Heart left ventricle (tissue), 16 donors: ENCODE data around the gene DMAC2. TPM values are rescaled to one million over a fixed set of nuclear protein-coding genes. Genes with fewer than 3 reads are reported as not detected.

Experiments used
- ATAC-seq, 4 donors: fragments of 200-7000 bp; cut with Tn5 transposase; one replicate each; pipeline ENCODE4 v1.9.1; 2020 to 2022; ENCODE audit warnings: moderate library complexity in 4 of 4, mild to moderate bottlenecking in 3 of 4, moderate number of reproducible peaks in 1 of 4
- DNase-seq, 5 donors: peaks; one replicate each; pipeline ENCODE4 v3.0.0-alpha.2; 2020
- H3K27ac ChIP-seq, 12 donors: fragments of 200-600 bp; sonication (generic) in 4 of 12; one replicate each; pipeline versions ENCODE4 v1.5.0 to v1.8.0; 2016 to 2022; ENCODE audit warnings: mild to moderate bottlenecking in 2 of 12
- H3K27me3 ChIP-seq, 9 donors: fragments of 200-600 bp; sonication (generic) in 2 of 9; one replicate each; pipeline versions ENCODE4 v1.5.1 to v1.8.0; 2016 to 2022; ENCODE audit warnings: mild to moderate bottlenecking in 3 of 9
- H3K36me3 ChIP-seq, 9 donors: fragments of 200-600 bp; sonication (generic) in 2 of 9; one replicate each; pipeline versions ENCODE4 v1.5.0 to v1.8.0; 2018 to 2022; ENCODE audit warnings: mild to moderate bottlenecking in 2 of 9
- H3K4me1 ChIP-seq, 12 donors: fragments of 200-600 bp; sonication (generic) in 4 of 12; one replicate each; pipeline versions ENCODE4 v1.5.0 to v1.8.0; 2016 to 2022; ENCODE audit warnings: mild to moderate bottlenecking in 3 of 12
- H3K4me3 ChIP-seq, 12 donors: fragments of 200-600 bp; sonication (generic) in 4 of 12; one replicate each; pipeline versions ENCODE4 v1.5.0 to v1.8.0; 2017 to 2022; ENCODE audit warnings: mild to moderate bottlenecking in 9 of 12, moderate library complexity in 4 of 12
- H3K9me3 ChIP-seq, 12 donors: fragments of 200-600 bp; sonication (generic) in 4 of 12; one replicate each; pipeline versions ENCODE4 v1.5.0 to v1.8.0; 2016 to 2022; ENCODE audit warnings: mild to moderate bottlenecking in 1 of 12
- CTCF ChIP-seq, 12 donors: fragments of 200-600 bp; sonication (generic) in 4 of 12; IDR thresholded peaks; one replicate each; pipeline versions ENCODE4 v1.5.0 to v1.8.0; 2018 to 2022; ENCODE audit warnings: antibody characterized with exemption in 12 of 12, mild to moderate bottlenecking in 5 of 12
- POLR2A ChIP-seq, 2 donors: fragments of 450-650 bp; IDR thresholded peaks; one replicate each; pipeline ENCODE4 v1.6.1; 2017; ENCODE audit warnings: antibody characterized with exemption in 2 of 2, mild to moderate bottlenecking in 2 of 2, moderate library complexity in 2 of 2
- WGBS, 4 donors: extraction: QIAGEN DNeasy Blood & Tissue Kit in 2 of 4; methylation state at CpG; one replicate each; pipeline versions ENCODE4 v1.1.5 to v1.1.7; 2013 to 2018; 5-methylcytosine and 5-hydroxymethylcytosine counted together
- intact Hi-C, 10 donors: fragments of 100-400 bp; cut with DNase I; formaldehyde crosslinking; loops; one replicate each; pipeline versions ENCODE4 v1.11.1 to v1.14.2; 2022
- polyA plus RNA-seq, 2 donors: library from polyadenylated mRNA; stranded (reverse); fragments of 200-250 nt; gene quantifications; one replicate each; pipeline ENCODE4 v1.2.3, GENCODE V29; 2013
- total RNA-seq, 9 donors: library from RNA; depleted of rRNA in 2 of 9; stranded (reverse); fragments of >200 nt in 2 of 9; fragmentation: NEBNext Ultra II Directional in 3 of 9; extraction: Animal tissue kit (Norgen Biotek cat#: 25700) in 3 of 9; gene quantifications; one replicate each; pipeline versions ENCODE4 v1.1.0 to v1.2.4, GENCODE V29; 2016 to 2023
- donor health status: ischemic (EF 13 %, LVEDD 7.1; RV severe dilation, severe dysfunction).
- donor health status: healthy with polysubstance abuse.
- donor health status: DM: no; HTN: yes; CAD: no.
- donor health status: DM: no; HTN: no; CAD: no.
- donor health status: ischemic (EF 25% LVEDD 6.9; RV normal size, moderate dysfunction).
- donor health status: ischemic (EF 25% LVEDD 5.7; RV mildly dilated, moderate dysfunction).
- donor health status: healthy.
- donor health status: DM: yes; HTN: yes; CAD: no.
- donor health status: ischemic (EF 35%, LVEDD 5.7; RV mildly dilated, moderate dysfunction).
- donor health status: nonischemic (EF 11% LVEDD 7.7; RV severe dilation, severe dysfunction).
- donor health status: DM: yes; HTN: yes; CAD: no.
- donor health status: PGD.
- donor health status: ischemic (EF 29% LVEDD 5.4; RV normal size, mild dysfunction).
- donor health status: nonischemic (EF 23%, LVEDD 6.1; RV moderate dilation, normal function).

Gene DMAC2
- total and polyA plus RNA-seq, 11 donors, result 67.9 to 138 (median 114) TPM

GRCh38 chr19:41401483-41401882, 38.2 kb downstream of the DMAC2 start:
- H3K4me3 ChIP-seq, result no peak overlapping the region
- peak overlapping the region in 9 of 12 donors; percentile 15 to 78 (median 36) for H3K27ac ChIP-seq
- intact Hi-C loops, result no loop called here
- H3K36me3 ChIP-seq, result peaks cover 0 to 12% (median 0%) of the 10 kb centered on the region in 9 donors
- H3K4me1 ChIP-seq, result peaks cover 4 to 70% (median 52%) of the 10 kb centered on the region in 12 donors
- no peak for DNase-seq
- peak in 1 of 4 donors; percentile 7 for ATAC-seq
- no peak for TF ChIP-seq POLR2A (IDR thresholded peaks at IDR 0.05)
- TF ChIP-seq CTCF (IDR thresholded peaks at IDR 0.05), result no peak
- no peaks in the 10 kb centered on the region for H3K9me3 ChIP-seq
- no peaks in the 10 kb centered on the region for H3K27me3 ChIP-seq
- WGBS, 4 donors, result 51 to 65% (median 55%) methylated on average over 4 of the region's 4 CpGs

- TF ChIP-seq CTCF (IDR thresholded peaks at IDR 0.05), result no peak
- no peak for TF ChIP-seq POLR2A (IDR thresholded peaks at IDR 0.05)
- intact Hi-C loops, result loop anchor here in 6 of 10 donors (2.0 to 5.0 kb wide), 3 partner anchors 38 to 43 kb away; partner anchors contain the start of genes DMAC2 (in 5 of the 6) and ERICH4 (in 1 of the 6)
- 83 to 91% (median 90%) methylated on average over 2 of the region's 2 CpGs for WGBS, 4 donors
- Histone ChIP-seq H3K27me3 (no peaks in the 10 kb centered on the region), H3K4me1 (peaks cover 4 to 58% (median 42%) of the 10 kb centered on the region in 12 donors), H3K9me3 (no peaks in the 10 kb centered on the region), H3K27ac (no peak overlapping the region), H3K4me3 (peak overlapping the region in 1 of 12 donors; percentile 95), H3K36me3 (peaks cover 0 to 12% (median 0%) of the 10 kb centered on the region in 9 donors)
- DNase-seq (no peak), ATAC-seq (no peak)
Observed at GRCh38 chr19:41399525-41399924, 40.2 kb downstream of the DMAC2 start.

GRCh38 chr19:41399091-41399490, 40.6 kb downstream of the DMAC2 start:
- intact Hi-C loops, result loop anchor here in 6 of 10 donors (2.0 to 5.0 kb wide), 3 partner anchors 38 to 43 kb away; partner anchors contain the start of genes DMAC2 (in 5 of the 6) and ERICH4 (in 1 of the 6)
- DNase-seq (no peak), ATAC-seq (no peak)
- Histone ChIP-seq H3K27ac (peak overlapping the region in 3 of 12 donors; percentile 92 to 94 (median 93)), H3K36me3 (peaks cover 0 to 12% (median 0%) of the 10 kb centered on the region in 9 donors), H3K4me1 (peaks cover 4 to 58% (median 41%) of the 10 kb centered on the region in 12 donors), H3K27me3 (no peaks in the 10 kb centered on the region), H3K9me3 (no peaks in the 10 kb centered on the region), H3K4me3 (peak overlapping the region in 9 of 12 donors; percentile 82 to 99 (median 93))
- WGBS, 4 donors, result 70 to 83% (median 80%) methylated on average over 3 of the region's 3 CpGs
- TF ChIP-seq POLR2A (IDR thresholded peaks at IDR 0.05) (no peak), CTCF (IDR thresholded peaks at IDR 0.05) (no peak)

- no peak for DNase-seq
- Histone ChIP-seq H3K36me3 (peaks cover 0 to 12% (median 0%) of the 10 kb centered on the region in 9 donors), H3K27me3 (no peaks in the 10 kb centered on the region), H3K4me3 (peak overlapping the region; percentile 61 to 99 (median 90)), H3K9me3 (no peaks in the 10 kb centered on the region), H3K4me1 (peaks cover 4 to 54% (median 37%) of the 10 kb centered on the region in 12 donors), H3K27ac (peak overlapping the region in 5 of 12 donors; percentile 90 to 98 (median 93))
- WGBS, 4 donors, result 33 to 47% (median 38%) methylated on average over 3 of the region's 3 CpGs
- no peak for TF ChIP-seq POLR2A (IDR thresholded peaks at IDR 0.05)
- no peak for TF ChIP-seq CTCF (IDR thresholded peaks at IDR 0.05)
- intact Hi-C loops, result loop anchor here in 6 of 10 donors (2.0 to 5.0 kb wide), 3 partner anchors 39 to 44 kb away; partner anchors contain the start of genes DMAC2 (in 5 of the 6) and ERICH4 (in 1 of the 6)
- ATAC-seq, result no peak
Observed at GRCh38 chr19:41398598-41398997, 41.1 kb downstream of the DMAC2 start.
